ENCODE results near the gene PGAP6.

Gene PGAP6

DNA sequence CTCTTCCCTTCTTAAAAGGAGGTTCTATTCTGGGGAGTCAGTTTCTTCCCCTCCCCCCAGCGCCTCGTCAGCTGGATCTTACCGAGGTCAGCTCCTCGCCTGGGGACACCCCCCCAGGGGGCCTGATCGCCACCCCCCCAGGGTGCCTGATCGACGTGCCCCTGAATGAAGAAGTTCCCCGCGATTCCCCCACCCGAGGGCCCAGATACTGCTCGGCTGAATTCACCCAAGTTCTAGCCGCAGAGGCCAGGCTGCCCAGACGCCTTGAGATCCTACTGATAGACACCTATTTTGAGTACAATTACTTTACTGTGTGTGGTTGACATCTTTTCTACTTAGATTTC is 45.1 kb upstream of the PGAP6 start:
- Histone ChIP-seq H3K9me3 (ENCODE audit: control insufficient read depth, insufficient read depth, low read length) (no peaks in the 10 kb centered on the region), H3K79me2 (ENCODE audit: control insufficient read depth, low read length) (peaks cover 54% of the 10 kb centered on the region), H3K4me1 (ENCODE audit: control insufficient read depth, low read length) (peaks cover 34% of the 10 kb centered on the region), H3K9me2 (replicated peaks; ENCODE audit: control insufficient read depth, low read length) (no peaks in the 10 kb centered on the region), H3K36me3 (ENCODE audit: control insufficient read depth, low read length) (peaks cover 16% of the 10 kb centered on the region), H4K20me1 (ENCODE audit: control insufficient read depth, insufficient read depth, low read depth, low read length) (peaks cover 8% of the 10 kb centered on the region; the same call in 1 of the 2 replicates), H3K4me2 (ENCODE audit: low read length) (peak overlapping the region; percentile 87), H3K27me3 (ENCODE audit: control insufficient read depth, low read length) (peaks cover 12% of the 10 kb centered on the region), H3K4me3 (ENCODE audit: low read length) (peak overlapping the region; percentile 86), H3K27ac (ENCODE audit: low read depth, low read length) (no peak overlapping the region), H3F3A (ENCODE audit: control insufficient read depth, insufficient read depth) (no peaks in the 10 kb centered on the region)
- no peak for TF ChIP-seq CTCF (IDR thresholded peaks at IDR 0.05; ENCODE audit: low read depth, low read length, poor library complexity, severe bottlenecking)
- no peak for TF ChIP-seq EZH2phosphoT487 (IDR thresholded peaks at IDR 0.05; ENCODE audit: borderline replicate concordance, low read length)

- Histone ChIP-seq H3K27ac (ENCODE audit: low read depth, low read length) (no peak overlapping the region), H3K9me3 (ENCODE audit: control insufficient read depth, insufficient read depth, low read length) (no peaks in the 10 kb centered on the region), H3K9me2 (replicated peaks; ENCODE audit: control insufficient read depth, low read length) (no peaks in the 10 kb centered on the region), H3K4me1 (ENCODE audit: control insufficient read depth, low read length) (peaks cover 34% of the 10 kb centered on the region), H4K20me1 (ENCODE audit: control insufficient read depth, insufficient read depth, low read depth, low read length) (peaks cover 8% of the 10 kb centered on the region; the same call in 1 of the 2 replicates), H3F3A (ENCODE audit: control insufficient read depth, insufficient read depth) (no peaks in the 10 kb centered on the region), H3K36me3 (ENCODE audit: control insufficient read depth, low read length) (peaks cover 16% of the 10 kb centered on the region), H3K79me2 (ENCODE audit: control insufficient read depth, low read length) (peaks cover 51% of the 10 kb centered on the region), H3K4me2 (ENCODE audit: low read length) (peak overlapping the region; percentile 87), H3K4me3 (ENCODE audit: low read length) (peak overlapping the region; percentile 86), H3K27me3 (ENCODE audit: control insufficient read depth, low read length) (peaks cover 12% of the 10 kb centered on the region)
- no peak for TF ChIP-seq CTCF (IDR thresholded peaks at IDR 0.05; ENCODE audit: low read depth, low read length, poor library complexity, severe bottlenecking)
- TF ChIP-seq EZH2phosphoT487 (IDR thresholded peaks at IDR 0.05; ENCODE audit: borderline replicate concordance, low read length), result no peak
Observed at GRCh38 chr16:426115-426905, 44.5 kb upstream of the PGAP6 start.

DNA sequence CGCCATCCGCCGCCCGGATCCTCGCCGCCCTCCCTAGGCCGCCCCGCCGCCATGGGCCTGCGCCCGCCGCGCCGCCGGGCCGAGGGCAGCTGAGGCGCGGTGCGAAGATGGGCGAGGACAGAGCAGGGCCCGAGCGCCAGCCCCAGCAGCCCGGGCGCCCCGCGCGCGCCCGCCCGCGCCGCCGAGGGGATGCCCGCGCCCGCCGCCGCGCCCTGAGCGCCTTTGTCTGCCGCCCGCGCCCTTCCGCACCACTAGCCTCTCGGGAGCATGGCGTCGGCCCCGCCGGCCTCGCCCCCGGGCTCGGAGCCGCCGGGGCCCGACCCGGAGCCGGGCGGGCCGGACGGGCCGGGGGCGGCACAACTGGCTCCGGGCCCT is 43.9 kb upstream of the PGAP6 start:
- H3K9me2 ChIP-seq (replicated peaks; ENCODE audit: control insufficient read depth, low read length), result no peaks in the 10 kb centered on the region
- peaks cover 34% of the 10 kb centered on the region for H3K4me1 ChIP-seq (ENCODE audit: control insufficient read depth, low read length)
- H3K36me3 ChIP-seq (ENCODE audit: control insufficient read depth, low read length), result peaks cover 16% of the 10 kb centered on the region
- TF ChIP-seq CTCF (IDR thresholded peaks at IDR 0.05; ENCODE audit: low read depth, low read length, poor library complexity, severe bottlenecking) (no peak), EZH2phosphoT487 (IDR thresholded peaks at IDR 0.05; ENCODE audit: borderline replicate concordance, low read length) (no peak)
- H3F3A ChIP-seq (ENCODE audit: control insufficient read depth, insufficient read depth), result no peaks in the 10 kb centered on the region
- peaks cover 45% of the 10 kb centered on the region for H3K79me2 ChIP-seq (ENCODE audit: control insufficient read depth, low read length)
- peaks cover 12% of the 10 kb centered on the region for H3K27me3 ChIP-seq (ENCODE audit: control insufficient read depth, low read length)
- H3K9me3 ChIP-seq (ENCODE audit: control insufficient read depth, insufficient read depth, low read length), result no peaks in the 10 kb centered on the region
- H3K27ac ChIP-seq (ENCODE audit: low read depth, low read length), result no peak overlapping the region
- peaks cover 5% of the 10 kb centered on the region; the same call in 1 of the 2 replicates for H4K20me1 ChIP-seq (ENCODE audit: control insufficient read depth, insufficient read depth, low read depth, low read length)
- H3K4me3 ChIP-seq (ENCODE audit: low read length), result peak overlapping the region; percentile 75
- peak overlapping the region; percentile 86; the same call in 1 of the 2 replicates for H3K4me2 ChIP-seq (ENCODE audit: low read length)
